AG04450 (cell line): ENCODE results near the gene ECE1. TPM values are rescaled to one million over a fixed set of nuclear protein-coding genes. Genes with fewer than 3 reads are reported as not detected.

Source experiments
- CTCF ChIA-PET: fragments of 300-600, 350-600 bp; formaldehyde crosslinking; extraction: SDS; loops from one replicate; lab custom pipeline; 2022; ENCODE audit warnings: antibody characterized with exemption, inconsistent platforms; lab: Charles Lee
- POLR2A ChIA-PET: fragments of 350-600 bp; formaldehyde crosslinking; extraction: SDS; loops from one replicate; lab custom pipeline; 2021; ENCODE audit warnings: antibody characterized with exemption, inconsistent platforms; lab: Yijun Ruan, JAX
- DNase-seq: peaks from one replicate; pipeline ENCODE4 v3.0.0-alpha.2; 2011; ENCODE audit warnings: low read depth, low spot score
- H3K27ac ChIP-seq: one replicate; pipeline ENCODE4 v1.5.1; 2012; ENCODE audit warnings: low read depth, low read length, control low read depth
- H3K27me3 ChIP-seq: one replicate; pipeline ENCODE4 v1.6.0; 2012; ENCODE audit warnings: low read length; ENCODE audit not compliant: control insufficient read depth, insufficient read depth
- H3K4me3 ChIP-seq: 2 replicates; pipeline ENCODE4 v1.5.1; 2011; ENCODE audit warnings: mild to moderate bottlenecking, low read depth, low read length, control low read depth
- H3K9me3 ChIP-seq: 2 replicates; pipeline ENCODE4 v1.5.1; 2012; ENCODE audit warnings: low read length; ENCODE audit not compliant: control insufficient read depth, insufficient read depth
- polyA plus RNA-seq: library from polyadenylated mRNA; depleted of rRNA; stranded (reverse); fragments of >200 nt; gene quantifications from 2 replicates; pipeline ENCODE4 v1.2.3, GENCODE V29; 2011
- TF ChIP-seq, protein P1 (sequence below): IDR thresholded peaks from 2 replicates; pipeline ENCODE4 v1.5.1; 2011; ENCODE audit warnings: low read depth, low read length, control low read depth, inconsistent platforms

Gene ECE1
- polyA plus RNA-seq, 1 experiment = 161 TPM

- H3K9me3 ChIP-seq = no peaks in the 10 kb centered on the region
- DNase-seq = no peak
- TF ChIP-seq, protein P1, sequence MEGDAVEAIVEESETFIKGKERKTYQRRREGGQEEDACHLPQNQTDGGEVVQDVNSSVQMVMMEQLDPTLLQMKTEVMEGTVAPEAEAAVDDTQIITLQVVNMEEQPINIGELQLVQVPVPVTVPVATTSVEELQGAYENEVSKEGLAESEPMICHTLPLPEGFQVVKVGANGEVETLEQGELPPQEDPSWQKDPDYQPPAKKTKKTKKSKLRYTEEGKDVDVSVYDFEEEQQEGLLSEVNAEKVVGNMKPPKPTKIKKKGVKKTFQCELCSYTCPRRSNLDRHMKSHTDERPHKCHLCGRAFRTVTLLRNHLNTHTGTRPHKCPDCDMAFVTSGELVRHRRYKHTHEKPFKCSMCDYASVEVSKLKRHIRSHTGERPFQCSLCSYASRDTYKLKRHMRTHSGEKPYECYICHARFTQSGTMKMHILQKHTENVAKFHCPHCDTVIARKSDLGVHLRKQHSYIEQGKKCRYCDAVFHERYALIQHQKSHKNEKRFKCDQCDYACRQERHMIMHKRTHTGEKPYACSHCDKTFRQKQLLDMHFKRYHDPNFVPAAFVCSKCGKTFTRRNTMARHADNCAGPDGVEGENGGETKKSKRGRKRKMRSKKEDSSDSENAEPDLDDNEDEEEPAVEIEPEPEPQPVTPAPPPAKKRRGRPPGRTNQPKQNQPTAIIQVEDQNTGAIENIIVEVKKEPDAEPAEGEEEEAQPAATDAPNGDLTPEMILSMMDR = no peak
- H3K27ac ChIP-seq = peak overlapping the region; percentile 68
- H3K27me3 ChIP-seq = no peaks in the 10 kb centered on the region
- POLR2A ChIA-PET = no interaction called here
- no peak overlapping the region for H3K4me3 ChIP-seq
- CTCF ChIA-PET = interaction anchor here (1.2 to 3.5 kb wide), 2 partner anchors 12 to 67 kb away, joined by 4 to 22 read pairs; no protein-coding TSS in a partner anchor
Measured at GRCh38 chr1:21322681-21323016, 32.4 kb upstream of the ECE1 start.

DNA sequence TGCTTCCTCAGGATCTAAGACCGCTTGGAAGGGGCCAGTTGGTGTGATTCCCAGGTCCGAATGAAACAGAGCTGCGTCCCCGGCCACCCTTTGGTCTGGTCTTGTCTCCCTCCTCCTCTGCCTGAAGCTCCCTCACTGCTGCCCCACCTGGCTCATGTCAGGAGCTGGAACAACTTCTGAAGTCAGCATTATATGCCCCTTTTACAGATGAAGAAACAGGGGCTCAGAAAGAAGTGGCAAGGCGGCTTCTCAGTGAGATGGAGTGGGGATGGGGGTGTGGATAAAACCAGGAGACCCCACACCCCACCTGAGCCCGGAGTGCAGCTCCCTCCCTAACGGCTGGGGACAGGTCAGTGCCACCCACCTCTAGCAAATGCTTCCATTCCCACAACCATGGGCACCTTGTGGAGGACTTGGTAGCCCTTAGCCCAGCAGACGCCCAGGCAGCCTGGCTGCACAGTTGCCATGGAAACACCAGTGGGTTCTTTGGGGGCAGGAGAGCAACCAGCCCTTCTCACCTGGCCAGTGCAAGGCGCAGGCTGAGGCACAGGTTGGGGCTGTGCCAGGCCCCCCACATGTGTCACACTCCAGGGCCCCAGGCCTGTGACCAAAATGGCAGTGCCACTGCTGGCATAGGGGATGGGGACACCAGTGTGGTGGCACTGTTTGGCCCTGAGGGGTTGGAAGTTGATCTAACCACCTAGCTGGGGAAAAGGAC is 31.9 kb upstream of the ECE1 start:
- no peak for DNase-seq
- POLR2A ChIA-PET = no interaction called here

DNA sequence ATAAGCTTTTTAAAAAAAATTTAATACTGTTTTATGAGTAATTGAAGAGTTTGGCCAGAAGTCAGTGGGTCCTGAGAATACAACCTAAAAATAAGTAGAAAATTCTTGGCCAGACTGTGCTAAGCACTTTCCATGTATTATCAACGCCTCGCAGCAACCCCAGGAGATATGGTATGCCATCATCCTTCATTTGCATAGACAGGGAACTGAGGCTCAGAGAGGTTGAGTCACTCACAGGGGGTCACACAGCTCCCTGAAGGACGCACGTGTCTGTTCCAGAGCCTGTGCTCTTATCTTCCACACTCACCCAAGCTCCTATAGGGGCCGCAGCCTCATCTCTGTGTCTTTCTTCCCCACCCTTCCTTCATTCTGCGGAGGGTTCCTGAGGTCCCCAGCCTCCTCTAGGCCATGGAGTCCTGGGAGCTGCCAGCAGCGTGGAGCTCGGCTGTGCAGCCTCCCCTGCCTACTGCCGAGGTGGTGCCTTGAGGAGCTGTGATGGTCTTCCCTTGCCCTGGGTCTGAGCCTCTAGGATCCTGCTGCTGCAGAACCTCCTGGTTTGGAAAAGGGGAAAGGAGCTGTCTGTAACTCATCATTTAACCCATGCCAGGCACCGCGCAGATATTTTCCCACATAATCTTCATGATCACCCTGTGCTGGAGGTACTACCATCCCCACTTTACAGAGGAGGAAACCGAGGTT is 30.3 kb upstream of the ECE1 start:
- TF ChIP-seq, protein P1 = no peak
- Histone ChIP-seq H3K9me3 (no peaks in the 10 kb centered on the region), H3K27me3 (no peaks in the 10 kb centered on the region), H3K27ac (peak overlapping the region; percentile 57), H3K4me3 (no peak overlapping the region)
- ChIA-PET POLR2A (interaction anchor here (0.7 to 1.1 kb wide), 4 partner anchors 17 to 19 kb away, joined by 3 read pairs; no protein-coding TSS in a partner anchor), CTCF (interaction anchor here (0.6 to 2.4 kb wide), 4 partner anchors 14 to 66 kb away, joined by 3 to 9 read pairs (median 4); no protein-coding TSS in a partner anchor)
- no peak for DNase-seq

More for the DNA sequence above, 31.9 kb upstream of the ECE1 start:
- Histone ChIP-seq H3K27me3 (no peaks in the 10 kb centered on the region), H3K9me3 (no peaks in the 10 kb centered on the region), H3K27ac (peak overlapping the region; percentile 68), H3K4me3 (no peak overlapping the region)
- CTCF ChIA-PET = interaction anchor here (1.2 to 3.5 kb wide), 3 partner anchors 13 to 67 kb away, joined by 4 to 22 read pairs (median 9); no protein-coding TSS in a partner anchor
- TF ChIP-seq, protein P1 = peak; percentile 25

- H3K27ac ChIP-seq = peak overlapping the region; percentile 68
- H3K4me3 ChIP-seq = no peak overlapping the region
- no peaks in the 10 kb centered on the region for H3K9me3 ChIP-seq
- TF ChIP-seq, protein P1 = peak; percentile 36
- no peak for DNase-seq
- ChIA-PET CTCF (interaction anchor here (0.6 to 2.4 kb wide), 4 partner anchors 14 to 65 kb away, joined by 3 to 9 read pairs (median 4); no protein-coding TSS in a partner anchor), POLR2A (interaction anchor here (0.6 to 1.1 kb wide), 5 partner anchors 16 to 319 kb away, joined by 3 to 5 read pairs (median 3); no protein-coding TSS in a partner anchor)
- H3K27me3 ChIP-seq = no peaks in the 10 kb centered on the region
Measured at GRCh38 chr1:21319447-21320407, 29.5 kb upstream of the ECE1 start.
